Ascending aorta (tissue), 2 donors: ENCODE measurements around the gene THOC5. TPM values are rescaled to one million over a fixed set of nuclear protein-coding genes. Genes with fewer than 3 reads are reported as not detected.
"Not testable (repeated sequence)": the region's sequence is repeated elsewhere in the genome, so short reads cannot be mapped to it uniquely, and the experiment has no call there.

Source experiments
- DNase-seq, 2 donors: peaks; one replicate each; pipeline ENCODE4 v3.0.0-alpha.2; 2019; ENCODE audit warnings: low spot score in 2 of 2
- H3K27ac ChIP-seq, 2 donors: fragments of 200-600 bp; sonication (generic); one replicate each; pipeline ENCODE4 v1.5.1; 2016 to 2017; ENCODE audit warnings: mild to moderate bottlenecking in 1 of 2
- H3K27me3 ChIP-seq: fragments of 200-600 bp; sonication (generic); one replicate; pipeline ENCODE4 v1.5.1; 2017
- H3K36me3 ChIP-seq, 2 donors: fragments of 200-600 bp; sonication (generic); one replicate each; pipeline ENCODE4 v1.5.1; 2016
- H3K4me1 ChIP-seq, 2 donors: fragments of 200-600 bp; sonication (generic); one replicate each; pipeline ENCODE4 v1.5.1; 2016 to 2017; ENCODE audit warnings: mild to moderate bottlenecking in 1 of 2
- H3K4me3 ChIP-seq, 2 donors: fragments of 200-600 bp; sonication (generic); one replicate each; pipeline ENCODE4 v1.5.1; 2016 to 2017; ENCODE audit warnings: mild to moderate bottlenecking in 1 of 2
- H3K9me3 ChIP-seq, 2 donors: fragments of 200-600 bp; sonication (generic); one replicate each; pipeline ENCODE4 v1.5.1; 2016
- intact Hi-C: fragments of 100-400 bp; cut with DNase I; formaldehyde crosslinking; loops from one replicate; pipeline ENCODE4 v1.15.1; 2023
- total RNA-seq: library from RNA; depleted of rRNA; stranded (reverse); fragments of >200 nt; gene quantifications from one replicate; pipeline ENCODE4 v1.1.0, GENCODE V29; 2016
- TF ChIP-seq, protein P1 (sequence below), 3 experiments: fragments of 200-600 bp in 2 of 3; fragments of 450-650 bp in 1 of 3; sonication (generic) in 2 of 3; IDR thresholded peaks; one replicate each; pipeline ENCODE4 v1.5.1; 2016 to 2019; ENCODE audit warnings: antibody characterized with exemption in 3 of 3, mild to moderate bottlenecking in 1 of 3, moderate library complexity in 1 of 3

THOC5 gene
- total RNA-seq, 1 donor from 2014 or later: 21.5 TPM

DNA sequence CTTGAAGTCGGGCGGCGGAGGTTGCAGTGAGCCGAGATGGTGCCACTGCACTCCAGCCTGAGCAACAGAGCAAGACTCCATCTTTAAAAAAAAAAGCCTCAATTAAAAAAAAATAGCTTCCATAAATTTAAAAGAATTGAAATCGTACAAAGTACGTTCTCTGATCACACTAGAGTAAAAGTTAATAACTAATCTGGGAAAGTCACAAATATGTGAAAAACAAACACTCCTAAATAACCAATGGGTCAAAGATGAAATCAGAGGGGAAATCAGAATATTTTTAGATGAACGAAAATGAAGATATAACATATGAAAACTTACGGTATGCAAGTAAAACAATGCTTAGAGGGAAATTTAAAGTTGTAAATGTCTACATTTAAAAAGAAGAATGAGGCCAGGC is 53.7 kb downstream of the THOC5 start:
- Histone ChIP-seq H3K4me3 (no peak overlapping the region), H3K36me3 (no peaks in the 10 kb centered on the region), H3K27ac (no peak overlapping the region), H3K9me3 (no peaks in the 10 kb centered on the region), H3K27me3 (no peaks in the 10 kb centered on the region), H3K4me1 (no peaks in the 10 kb centered on the region)
- TF ChIP-seq, protein P1, sequence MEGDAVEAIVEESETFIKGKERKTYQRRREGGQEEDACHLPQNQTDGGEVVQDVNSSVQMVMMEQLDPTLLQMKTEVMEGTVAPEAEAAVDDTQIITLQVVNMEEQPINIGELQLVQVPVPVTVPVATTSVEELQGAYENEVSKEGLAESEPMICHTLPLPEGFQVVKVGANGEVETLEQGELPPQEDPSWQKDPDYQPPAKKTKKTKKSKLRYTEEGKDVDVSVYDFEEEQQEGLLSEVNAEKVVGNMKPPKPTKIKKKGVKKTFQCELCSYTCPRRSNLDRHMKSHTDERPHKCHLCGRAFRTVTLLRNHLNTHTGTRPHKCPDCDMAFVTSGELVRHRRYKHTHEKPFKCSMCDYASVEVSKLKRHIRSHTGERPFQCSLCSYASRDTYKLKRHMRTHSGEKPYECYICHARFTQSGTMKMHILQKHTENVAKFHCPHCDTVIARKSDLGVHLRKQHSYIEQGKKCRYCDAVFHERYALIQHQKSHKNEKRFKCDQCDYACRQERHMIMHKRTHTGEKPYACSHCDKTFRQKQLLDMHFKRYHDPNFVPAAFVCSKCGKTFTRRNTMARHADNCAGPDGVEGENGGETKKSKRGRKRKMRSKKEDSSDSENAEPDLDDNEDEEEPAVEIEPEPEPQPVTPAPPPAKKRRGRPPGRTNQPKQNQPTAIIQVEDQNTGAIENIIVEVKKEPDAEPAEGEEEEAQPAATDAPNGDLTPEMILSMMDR (IDR thresholded peaks at IDR 0.05): no peak
- DNase-seq: no peak
- intact Hi-C loops: loop anchor here (10.0 kb wide), 1 partner anchor 105 kb away; no protein-coding TSS in a partner anchor

DNA sequence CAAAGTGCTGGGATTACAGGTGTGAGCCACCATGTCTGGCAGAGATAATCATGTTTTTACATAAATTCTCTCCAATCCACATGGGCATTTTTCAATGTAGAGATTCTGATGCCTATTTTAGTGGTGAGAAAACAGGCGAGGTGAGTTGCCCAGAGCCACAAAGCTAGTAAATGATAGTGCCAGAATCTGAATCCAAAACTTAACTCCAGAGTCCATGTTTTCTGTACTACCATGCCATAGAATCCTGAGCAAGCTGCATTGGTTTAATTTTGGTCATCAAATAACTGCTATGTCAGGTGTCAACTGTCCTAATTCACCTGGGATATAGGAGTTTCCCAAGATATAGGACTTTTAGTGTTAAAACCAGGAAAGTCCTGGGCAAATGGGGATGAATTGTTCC is 59.9 kb downstream of the THOC5 start:
- no peak for DNase-seq
- Histone ChIP-seq H3K4me1 (no peaks in the 10 kb centered on the region), H3K27ac (no peak overlapping the region), H3K4me3 (no peak overlapping the region), H3K36me3 (no peaks in the 10 kb centered on the region), H3K27me3 (no peaks in the 10 kb centered on the region), H3K9me3 (no peaks in the 10 kb centered on the region)
- TF ChIP-seq, protein P1 (IDR thresholded peaks at IDR 0.05): no peak
- intact Hi-C loops: no loop called here

DNA sequence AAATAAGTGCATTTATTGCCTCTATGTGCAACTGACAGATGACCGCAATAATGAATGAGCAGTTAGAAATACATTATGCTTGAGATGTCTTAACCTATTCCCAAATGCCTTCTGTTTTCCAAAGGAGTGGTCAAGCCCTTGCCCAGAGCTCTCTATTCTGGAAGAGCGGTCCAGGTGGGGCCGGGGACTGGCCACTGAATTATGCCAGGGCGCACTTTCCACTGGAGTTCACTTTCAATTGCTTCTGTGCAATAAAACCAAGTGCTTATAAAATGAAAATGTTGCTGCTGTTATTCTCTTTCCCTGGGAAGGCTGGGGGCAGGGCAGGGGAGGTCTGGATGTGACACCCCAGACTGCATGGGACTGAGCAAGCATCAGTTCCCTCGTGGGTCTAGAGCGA is 62.5 kb downstream of the THOC5 start:
- TF ChIP-seq, protein P1 (IDR thresholded peaks at IDR 0.05): no peak
- Histone ChIP-seq H3K36me3 (no peaks in the 10 kb centered on the region), H3K4me3 (no peak overlapping the region), H3K4me1 (no peaks in the 10 kb centered on the region), H3K27me3 (no peaks in the 10 kb centered on the region), H3K27ac (no peak overlapping the region), H3K9me3 (no peaks in the 10 kb centered on the region)
- intact Hi-C loops: no loop called here
- no peak for DNase-seq

DNA sequence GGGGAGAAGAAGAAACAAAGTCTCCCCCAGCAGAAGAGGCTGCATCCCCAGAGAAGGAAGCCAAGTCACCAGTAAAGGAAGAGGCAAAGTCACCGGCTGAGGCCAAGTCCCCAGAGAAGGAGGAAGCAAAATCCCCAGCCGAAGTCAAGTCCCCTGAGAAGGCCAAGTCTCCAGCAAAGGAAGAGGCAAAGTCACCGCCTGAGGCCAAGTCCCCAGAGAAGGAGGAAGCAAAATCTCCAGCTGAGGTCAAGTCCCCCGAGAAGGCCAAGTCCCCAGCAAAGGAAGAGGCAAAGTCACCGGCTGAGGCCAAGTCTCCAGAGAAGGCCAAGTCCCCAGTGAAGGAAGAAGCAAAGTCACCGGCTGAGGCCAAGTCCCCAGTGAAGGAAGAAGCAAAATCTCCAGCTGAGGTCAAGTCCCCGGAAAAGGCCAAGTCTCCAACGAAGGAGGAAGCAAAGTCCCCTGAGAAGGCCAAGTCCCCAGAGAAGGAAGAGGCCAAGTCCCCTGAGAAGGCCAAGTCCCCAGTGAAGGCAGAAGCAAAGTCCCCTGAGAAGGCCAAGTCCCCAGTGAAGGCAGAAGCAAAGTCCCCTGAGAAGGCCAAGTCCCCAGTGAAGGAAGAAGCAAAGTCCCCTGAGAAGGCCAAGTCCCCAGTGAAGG is 64.3 kb downstream of the THOC5 start:
- intact Hi-C loops, H3K27ac ChIP-seq, H3K4me3 ChIP-seq, H3K36me3 ChIP-seq, H3K9me3 ChIP-seq, H3K27me3 ChIP-seq, H3K4me1 ChIP-seq, DNase-seq: not testable (repeated sequence)

DNA sequence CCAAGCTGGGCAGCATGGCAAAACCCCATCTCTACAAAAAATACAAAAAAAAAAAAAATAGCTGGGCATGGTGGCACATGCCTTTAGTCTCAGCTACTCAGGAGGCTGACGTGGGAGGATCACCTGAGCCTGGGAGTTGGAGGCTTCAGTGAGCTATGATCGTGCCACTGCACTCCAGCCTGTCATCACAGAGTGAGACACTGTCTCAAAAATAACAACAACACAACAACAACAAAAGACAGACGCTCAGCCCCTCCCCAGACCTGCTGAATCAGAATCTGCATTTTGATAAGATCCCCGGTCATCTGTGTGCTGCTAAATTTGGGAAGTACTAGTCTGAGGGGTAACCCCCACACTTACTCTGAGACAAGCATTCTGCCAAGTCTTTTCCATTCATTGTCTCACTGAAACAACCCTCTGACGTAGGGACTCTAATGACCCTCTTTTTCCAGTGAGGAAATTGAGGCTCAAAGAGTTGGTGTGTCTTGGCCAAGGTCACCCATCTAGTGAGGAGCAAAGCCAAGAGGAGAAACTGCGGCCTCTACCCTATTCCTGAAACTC is 66.1 kb downstream of the THOC5 start:
- no peaks in the 10 kb centered on the region for H3K36me3 ChIP-seq
- H3K4me1 ChIP-seq: no peaks in the 10 kb centered on the region
- no peak overlapping the region for H3K4me3 ChIP-seq
- no peaks in the 10 kb centered on the region for H3K27me3 ChIP-seq
- intact Hi-C loops: no loop called here
- TF ChIP-seq, protein P1 (IDR thresholded peaks at IDR 0.05): no peak
- H3K9me3 ChIP-seq: no peaks in the 10 kb centered on the region
- no peak for DNase-seq
- H3K27ac ChIP-seq: no peak overlapping the region

DNA sequence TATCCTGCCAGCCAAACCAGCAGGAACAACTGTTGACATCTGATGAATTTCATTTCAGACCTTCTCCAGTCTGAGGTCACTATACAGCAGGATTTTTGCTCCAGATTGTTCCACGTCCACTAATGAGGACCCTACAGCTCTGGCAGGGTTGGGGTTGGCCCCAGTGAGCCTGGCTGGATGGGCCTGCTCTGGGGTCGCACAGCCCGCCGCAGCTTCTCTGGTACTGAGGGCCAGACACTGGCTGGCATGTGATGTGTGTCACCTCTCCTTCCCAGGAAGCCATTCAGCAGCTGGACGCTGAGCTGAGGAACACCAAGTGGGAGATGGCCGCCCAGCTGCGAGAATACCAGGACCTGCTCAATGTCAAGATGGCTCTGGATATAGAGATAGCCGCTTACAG is 68.1 kb downstream of the THOC5 start:
- peaks cover 5% of the 10 kb centered on the region for H3K27me3 ChIP-seq
- H3K27ac ChIP-seq: no peak overlapping the region
- no peak for DNase-seq
- no peak overlapping the region for H3K4me3 ChIP-seq
- no peaks in the 10 kb centered on the region for H3K9me3 ChIP-seq
- H3K36me3 ChIP-seq: no peaks in the 10 kb centered on the region
- intact Hi-C loops: no loop called here
- TF ChIP-seq, protein P1 (IDR thresholded peaks at IDR 0.05): no peak
- peaks cover 0 to 6% of the 10 kb centered on the region in 2 donors for H3K4me1 ChIP-seq
